Measurements from ENCODE around the gene USH1C.

GRCh38 chr11:17537261-17537660 lies 7.0 kb downstream of the USH1C start:
- no peak for TF ChIP-seq CTCF (IDR thresholded peaks at IDR 0.05; ENCODE audit: low read length)
- no peak for TF ChIP-seq EZH2phosphoT487 (IDR thresholded peaks at IDR 0.05; ENCODE audit: low read length)
- no peak for TF ChIP-seq EZH2 (optimal IDR thresholded peaks at IDR 0.05; ENCODE audit: low read depth, low read length)

All from MM.1S (cell line).